Thyroid gland (tissue), 4 donors: ENCODE results near the gene KIAA1191. TPM values are rescaled to one million over a fixed set of nuclear protein-coding genes. Genes with fewer than 3 reads are reported as not detected.

ENCODE experiments used
- DNase-seq, 2 donors: peaks; one replicate each; pipeline ENCODE4 v3.0.0-alpha.2; 2019
- H3K27ac ChIP-seq, 3 donors: fragments of 200-600 bp; sonication (generic); 1 replicate in 2 of 3; 2 replicates in 1 of 3; pipeline ENCODE4 v1.5.1; 2016 to 2019; ENCODE audit warnings: mild to moderate bottlenecking in 1 of 3, moderate library complexity in 1 of 3
- H3K27me3 ChIP-seq: fragments of 200-600 bp; sonication (generic); one replicate; pipeline ENCODE4 v1.5.1; 2019
- H3K36me3 ChIP-seq, 2 donors: fragments of 200-600 bp; sonication (generic); one replicate each; pipeline ENCODE4 v1.5.1; 2016 to 2019
- H3K4me1 ChIP-seq, 2 donors: fragments of 200-600 bp; sonication (generic); one replicate each; pipeline ENCODE4 v1.5.1; 2017 to 2019
- H3K4me3 ChIP-seq, 3 donors: fragments of 200-600 bp; sonication (generic); replicated peaks in 1 of 3; 1 replicate in 2 of 3; 2 replicates in 1 of 3; pipeline ENCODE4 v1.5.1; 2016; ENCODE audit warnings: mild to moderate bottlenecking in 1 of 3
- H3K9me3 ChIP-seq: fragments of 200-600 bp; sonication (generic); one replicate; pipeline ENCODE4 v1.5.1; 2017
- POLR2A ChIP-seq, 2 donors: fragments of 450-650 bp; IDR thresholded peaks; one replicate each; pipeline ENCODE4 v1.6.1; 2017; ENCODE audit warnings: antibody characterized with exemption in 2 of 2, mild to moderate bottlenecking in 2 of 2, moderate library complexity in 1 of 2
- WGBS, 2 donors: methylation state at CpG; one replicate each; pipeline ENCODE4 v1.1.5; 2017; 5-methylcytosine and 5-hydroxymethylcytosine counted together
- intact Hi-C: fragments of 100-400 bp; cut with DNase I; formaldehyde crosslinking; loops from one replicate; pipeline ENCODE4 v1.15.1; 2023
- total RNA-seq, 4 donors: library from RNA; depleted of rRNA; stranded (reverse); fragments of >200 nt; gene quantifications; one replicate each; pipeline ENCODE4 v1.2.3, GENCODE V29; 2016
- TF ChIP-seq, protein P1 (sequence below), 6 experiments: fragments of 200-600 bp in 3 of 6; fragments of 450-650 bp in 3 of 6; sonication (generic) in 3 of 6; IDR thresholded peaks; one replicate each; pipeline ENCODE4 v1.5.1; 2016 to 2019; ENCODE audit warnings: antibody characterized with exemption in 6 of 6, mild to moderate bottlenecking in 2 of 6, inconsistent platforms in 1 of 6, moderate library complexity in 1 of 6

KIAA1191 gene
- total RNA-seq, 4 donors from 2014 or later, result 107 to 134 (median 119) TPM

- no peak for DNase-seq
- no peak overlapping the region for H3K27ac ChIP-seq
- WGBS, 2 donors, result 73 to 85% methylated on average over 15 to 17 of the region's 17 CpGs
Observed at GRCh38 chr5:176400382-176401156, 39.0 kb upstream of the KIAA1191 start.

DNA sequence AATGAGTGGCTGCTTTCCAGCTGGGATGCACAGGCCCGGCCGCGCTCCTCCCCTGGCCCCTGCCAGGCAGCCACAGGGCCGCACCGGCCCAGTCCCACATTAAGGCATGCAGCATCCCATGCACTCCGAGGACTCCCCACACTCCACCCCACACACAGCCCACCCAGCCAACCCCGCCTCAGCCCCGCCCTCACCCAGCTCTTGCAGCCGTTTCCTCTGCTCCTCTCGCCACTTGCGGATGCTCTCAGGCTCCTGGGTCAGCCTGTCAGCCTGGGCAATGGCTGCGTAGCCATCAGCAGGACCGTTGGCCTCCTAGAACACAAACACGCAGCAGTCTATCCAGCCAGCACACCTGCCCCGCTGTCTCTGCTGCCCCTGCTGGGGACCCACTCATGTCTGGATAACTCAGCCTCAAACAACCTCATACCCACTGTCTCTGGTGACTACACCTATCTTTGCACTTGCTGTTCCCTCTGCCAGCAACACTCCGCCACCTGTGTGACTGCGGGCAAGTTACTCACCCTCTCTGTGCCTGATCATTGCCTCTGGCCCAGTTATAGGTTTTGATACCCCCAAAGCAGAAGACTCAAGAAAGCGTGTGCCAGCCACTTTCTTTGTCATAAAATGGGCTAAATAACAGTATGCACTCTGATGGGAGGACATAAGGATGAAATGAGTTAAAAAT is 36.3 kb upstream of the KIAA1191 start:
- TF ChIP-seq, protein P1, sequence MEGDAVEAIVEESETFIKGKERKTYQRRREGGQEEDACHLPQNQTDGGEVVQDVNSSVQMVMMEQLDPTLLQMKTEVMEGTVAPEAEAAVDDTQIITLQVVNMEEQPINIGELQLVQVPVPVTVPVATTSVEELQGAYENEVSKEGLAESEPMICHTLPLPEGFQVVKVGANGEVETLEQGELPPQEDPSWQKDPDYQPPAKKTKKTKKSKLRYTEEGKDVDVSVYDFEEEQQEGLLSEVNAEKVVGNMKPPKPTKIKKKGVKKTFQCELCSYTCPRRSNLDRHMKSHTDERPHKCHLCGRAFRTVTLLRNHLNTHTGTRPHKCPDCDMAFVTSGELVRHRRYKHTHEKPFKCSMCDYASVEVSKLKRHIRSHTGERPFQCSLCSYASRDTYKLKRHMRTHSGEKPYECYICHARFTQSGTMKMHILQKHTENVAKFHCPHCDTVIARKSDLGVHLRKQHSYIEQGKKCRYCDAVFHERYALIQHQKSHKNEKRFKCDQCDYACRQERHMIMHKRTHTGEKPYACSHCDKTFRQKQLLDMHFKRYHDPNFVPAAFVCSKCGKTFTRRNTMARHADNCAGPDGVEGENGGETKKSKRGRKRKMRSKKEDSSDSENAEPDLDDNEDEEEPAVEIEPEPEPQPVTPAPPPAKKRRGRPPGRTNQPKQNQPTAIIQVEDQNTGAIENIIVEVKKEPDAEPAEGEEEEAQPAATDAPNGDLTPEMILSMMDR (IDR thresholded peaks at IDR 0.05), result no peak
- TF ChIP-seq POLR2A (IDR thresholded peaks at IDR 0.05), result no peak
- H3K36me3 ChIP-seq, result peaks cover 6 to 7% of the 10 kb centered on the region in 2 donors
- intact Hi-C loops, result no loop called here

More at GRCh38 chr5:176400382-176401156, 39.0 kb upstream of the KIAA1191 start:
- Histone ChIP-seq H3K9me3 (no peaks in the 10 kb centered on the region), H3K4me3 (no peak overlapping the region), H3K36me3 (peaks cover 0 to 6% of the 10 kb centered on the region in 2 donors), H3K4me1 (peaks cover 0 to 3% of the 10 kb centered on the region in 2 donors), H3K27me3 (no peaks in the 10 kb centered on the region)
- TF ChIP-seq, protein P1 (IDR thresholded peaks at IDR 0.05), result no peak
- TF ChIP-seq POLR2A (IDR thresholded peaks at IDR 0.05), result no peak
- intact Hi-C loops, result no loop called here

DNA sequence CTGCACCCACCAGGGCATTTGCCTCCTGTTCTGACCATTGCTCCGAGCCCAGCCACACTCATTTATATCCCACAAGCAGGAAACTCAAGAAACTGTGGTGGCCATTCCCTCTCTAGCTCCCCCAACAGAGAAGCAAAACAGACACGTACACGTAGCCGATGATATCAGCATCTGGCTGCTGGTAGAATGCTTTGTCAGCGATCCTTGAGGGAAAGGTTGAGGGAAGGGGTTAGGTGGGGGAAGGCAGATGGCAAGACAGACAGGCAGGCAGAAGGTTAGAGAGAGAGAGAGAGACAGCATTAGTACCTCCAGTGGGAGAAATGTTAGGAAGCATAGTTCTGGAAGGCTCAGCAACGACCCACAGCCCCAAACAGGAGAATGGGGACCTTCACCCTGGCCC is 34.8 kb upstream of the KIAA1191 start:
- no peaks in the 10 kb centered on the region for H3K9me3 ChIP-seq
- H3K4me3 ChIP-seq, result no peak overlapping the region
- no peaks in the 10 kb centered on the region for H3K27me3 ChIP-seq
- peaks cover 11 to 16% of the 10 kb centered on the region in 2 donors for H3K36me3 ChIP-seq
- peaks cover 0 to 3% of the 10 kb centered on the region in 2 donors for H3K4me1 ChIP-seq
- no peak for DNase-seq
- intact Hi-C loops, result no loop called here
- 69 to 84% methylated on average over 6 of the region's 6 CpGs for WGBS, 2 donors
- TF ChIP-seq, protein P1 (IDR thresholded peaks at IDR 0.05), result no peak
- TF ChIP-seq POLR2A (IDR thresholded peaks at IDR 0.05), result no peak
- no peak overlapping the region for H3K27ac ChIP-seq

More for the DNA sequence above, 36.3 kb upstream of the KIAA1191 start:
- H3K4me1 ChIP-seq, result peaks cover 0 to 3% of the 10 kb centered on the region in 2 donors
- WGBS, 2 donors, result 94 to 97% methylated on average over 18 of the region's 18 CpGs
- DNase-seq, result no peak
- no peak overlapping the region for H3K27ac ChIP-seq
- no peaks in the 10 kb centered on the region for H3K27me3 ChIP-seq
- no peak overlapping the region for H3K4me3 ChIP-seq
- H3K9me3 ChIP-seq, result no peaks in the 10 kb centered on the region

- Histone ChIP-seq H3K9me3 (no peaks in the 10 kb centered on the region), H3K36me3 (peaks cover 11 to 16% of the 10 kb centered on the region in 2 donors), H3K4me1 (peaks cover 0 to 4% of the 10 kb centered on the region in 2 donors), H3K27ac (no peak overlapping the region), H3K27me3 (no peaks in the 10 kb centered on the region), H3K4me3 (no peak overlapping the region)
- no peak for TF ChIP-seq POLR2A (IDR thresholded peaks at IDR 0.05)
- TF ChIP-seq, protein P1 (IDR thresholded peaks at IDR 0.05), result no peak
- WGBS, 2 donors, result 74 to 82% methylated on average over 10 to 11 of the region's 11 CpGs
- peak; percentile 71 to 74 for DNase-seq
- intact Hi-C loops, result no loop called here
Observed at GRCh38 chr5:176394881-176395675, 33.5 kb upstream of the KIAA1191 start.
